Upper lobe of left lung (tissue), 6 donors: ENCODE results near the gene DHX8. TPM values are rescaled to one million over a fixed set of nuclear protein-coding genes. Genes with fewer than 3 reads are reported as not detected.
A peak's percentile ranks its signal among the peaks of the same experiment; 100 is the strongest.

ENCODE experiments used
- ATAC-seq, 2 donors: fragments of 200-7000 bp; cut with Tn5 transposase; one replicate each; pipeline ENCODE4 v1.9.1; 2022; ENCODE audit warnings: mild to moderate bottlenecking in 2 of 2, moderate library complexity in 2 of 2; ENCODE audit not compliant: low FRiP score in 2 of 2
- DNase-seq, 2 donors: peaks; one replicate each; pipeline ENCODE4 v3.0.0-alpha.2; 2019 to 2020
- H3K27ac ChIP-seq, 4 donors: fragments of 200-600 bp; sonication (generic); one replicate each; pipeline ENCODE4 v1.5.1; 2016 to 2019
- H3K27me3 ChIP-seq, 4 donors: fragments of 200-600 bp; sonication (generic); one replicate each; pipeline ENCODE4 v1.5.1; 2017 to 2019
- H3K36me3 ChIP-seq, 4 donors: fragments of 200-600 bp; sonication (generic); one replicate each; pipeline ENCODE4 v1.5.1; 2016 to 2019
- H3K4me1 ChIP-seq, 4 donors: fragments of 200-600 bp; sonication (generic); one replicate each; pipeline ENCODE4 v1.5.1; 2018 to 2019
- H3K4me3 ChIP-seq, 4 donors: fragments of 200-600 bp; sonication (generic); one replicate each; pipeline ENCODE4 v1.5.1; 2017 to 2019; ENCODE audit warnings: mild to moderate bottlenecking in 2 of 4, moderate library complexity in 1 of 4
- H3K9me3 ChIP-seq, 4 donors: fragments of 200-600 bp; sonication (generic); one replicate each; pipeline ENCODE4 v1.5.1; 2018 to 2019
- CTCF ChIP-seq, 6 experiments: fragments of 450-650 bp in 4 of 6; fragments of 200-600 bp in 2 of 6; sonication (generic) in 2 of 6; IDR thresholded peaks; one replicate each; pipeline ENCODE4 v1.5.1; 2016 to 2019; ENCODE audit warnings: antibody characterized with exemption in 6 of 6
- EP300 ChIP-seq, 4 donors: sonication (generic); formaldehyde crosslinking; IDR thresholded peaks; one replicate each; pipeline ENCODE4 v1.5.1; 2017; ENCODE audit warnings: antibody characterized with exemption in 4 of 4, control low read depth in 2 of 4
- POLR2A ChIP-seq, 4 donors: fragments of 450-650 bp; IDR thresholded peaks; one replicate each; pipeline ENCODE4 v1.5.1; 2016 to 2017; ENCODE audit warnings: antibody characterized with exemption in 4 of 4, mild to moderate bottlenecking in 2 of 4
- POLR2AphosphoS5 ChIP-seq, 2 donors: sonication (generic); formaldehyde crosslinking; IDR thresholded peaks; one replicate each; pipeline ENCODE4 v1.5.1; 2017; ENCODE audit warnings: antibody characterized with exemption in 2 of 2
- WGBS, 2 donors: methylation state at CpG; one replicate each; pipeline ENCODE4 v1.1.5; 2017 to 2018; 5-methylcytosine and 5-hydroxymethylcytosine counted together
- total RNA-seq, 6 donors: library from RNA; depleted of rRNA in 4 of 6; stranded (reverse); fragments of >200 nt in 4 of 6; gene quantifications; one replicate each; pipeline versions ENCODE4 v1.1.0 to v1.2.1, GENCODE V29; 2016 to 2021
- donor health status: DM: no; HTN: no; CAD: no; lungs with moderate emphysema.
- donor health status: DM: no; HTN: yes; CAD: no; lungs with severe emphysema.

The DHX8 gene
- total RNA-seq, 6 donors from 2014 or later = 23.1 to 54.0 (median 41.3) TPM

GRCh38 chr17:43556292-43556691, 72.5 kb downstream of the DHX8 start:
- DNase-seq (peak in 1 of 2 donors; percentile 57), ATAC-seq (peak; percentile 83 to 87)
- Histone ChIP-seq H3K36me3 (no peaks in the 10 kb centered on the region), H3K4me1 (peaks cover 0 to 8% (median 7%) of the 10 kb centered on the region in 4 donors), H3K4me3 (no peak overlapping the region), H3K27ac (no peak overlapping the region), H3K27me3 (no peaks in the 10 kb centered on the region), H3K9me3 (no peaks in the 10 kb centered on the region)
- WGBS, 2 donors = 20 to 30% methylated on average over 5 of the region's 5 CpGs
- TF ChIP-seq POLR2AphosphoS5 (IDR thresholded peaks at IDR 0.05) (peak in 1 of 2 donors; percentile 47), POLR2A (IDR thresholded peaks at IDR 0.05) (no peak)

- no peak for DNase-seq
- no peak for ATAC-seq
- Histone ChIP-seq H3K9me3 (no peaks in the 10 kb centered on the region), H3K4me1 (peaks cover 4 to 12% (median 7%) of the 10 kb centered on the region in 4 donors), H3K4me3 (no peak overlapping the region), H3K27ac (peak overlapping the region in 1 of 4 donors; percentile 26), H3K27me3 (no peaks in the 10 kb centered on the region), H3K36me3 (no peaks in the 10 kb centered on the region)
- TF ChIP-seq EP300 (IDR thresholded peaks at IDR 0.05) = no peak
- TF ChIP-seq POLR2AphosphoS5 (IDR thresholded peaks at IDR 0.05) = no peak
- TF ChIP-seq CTCF (IDR thresholded peaks at IDR 0.05) = no peak
- no peak for TF ChIP-seq POLR2A (IDR thresholded peaks at IDR 0.05)
- WGBS, 2 donors = 73 to 84% methylated on average over 5 of the region's 5 CpGs
Measured at GRCh38 chr17:43558805-43559160, 75.0 kb downstream of the DHX8 start.

DNA sequence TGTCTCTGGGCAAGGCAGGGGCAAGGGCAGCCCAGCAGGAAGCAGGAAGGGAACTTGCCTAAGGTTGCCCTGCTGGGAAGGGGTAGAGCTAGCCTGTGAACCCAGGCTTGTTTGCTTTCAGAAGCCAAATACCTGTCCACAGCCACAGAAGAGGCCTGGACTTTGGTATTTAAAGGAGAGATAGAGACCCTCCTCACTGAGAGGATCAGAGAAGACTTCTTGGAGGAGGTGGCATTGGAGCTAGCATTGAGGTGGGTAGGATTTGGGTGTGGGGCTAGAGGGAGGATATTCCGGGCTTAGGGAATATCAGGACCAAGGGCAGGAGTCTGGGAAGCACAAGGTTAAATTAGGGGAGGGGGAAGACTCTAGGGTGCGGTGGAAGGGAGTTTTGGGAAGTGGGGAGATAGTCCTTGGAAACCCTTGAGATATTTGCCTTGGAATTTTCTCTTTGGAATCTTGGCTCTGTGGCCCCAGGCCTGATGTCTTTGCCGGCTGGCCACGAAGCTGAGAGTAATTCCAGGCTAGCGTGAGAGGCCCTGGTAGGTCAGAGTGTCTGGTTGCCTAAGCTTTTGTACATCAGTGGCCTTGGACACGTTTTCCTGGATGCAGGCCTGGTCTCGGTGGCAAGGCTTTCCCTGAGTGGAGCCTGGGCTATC, 75.5 kb downstream of the DHX8 start:
- Histone ChIP-seq H3K27me3 (no peaks in the 10 kb centered on the region), H3K36me3 (no peaks in the 10 kb centered on the region), H3K9me3 (no peaks in the 10 kb centered on the region), H3K4me1 (peaks cover 4 to 12% (median 7%) of the 10 kb centered on the region in 4 donors), H3K27ac (peak overlapping the region in 1 of 4 donors; percentile 26), H3K4me3 (no peak overlapping the region)
- TF ChIP-seq POLR2AphosphoS5 (IDR thresholded peaks at IDR 0.05) (no peak), POLR2A (IDR thresholded peaks at IDR 0.05) (no peak), CTCF (IDR thresholded peaks at IDR 0.05) (no peak), EP300 (IDR thresholded peaks at IDR 0.05) (no peak)
- 76 to 81% methylated on average over 7 of the region's 7 CpGs for WGBS, 2 donors
- no peak for ATAC-seq
- DNase-seq = no peak

DNA sequence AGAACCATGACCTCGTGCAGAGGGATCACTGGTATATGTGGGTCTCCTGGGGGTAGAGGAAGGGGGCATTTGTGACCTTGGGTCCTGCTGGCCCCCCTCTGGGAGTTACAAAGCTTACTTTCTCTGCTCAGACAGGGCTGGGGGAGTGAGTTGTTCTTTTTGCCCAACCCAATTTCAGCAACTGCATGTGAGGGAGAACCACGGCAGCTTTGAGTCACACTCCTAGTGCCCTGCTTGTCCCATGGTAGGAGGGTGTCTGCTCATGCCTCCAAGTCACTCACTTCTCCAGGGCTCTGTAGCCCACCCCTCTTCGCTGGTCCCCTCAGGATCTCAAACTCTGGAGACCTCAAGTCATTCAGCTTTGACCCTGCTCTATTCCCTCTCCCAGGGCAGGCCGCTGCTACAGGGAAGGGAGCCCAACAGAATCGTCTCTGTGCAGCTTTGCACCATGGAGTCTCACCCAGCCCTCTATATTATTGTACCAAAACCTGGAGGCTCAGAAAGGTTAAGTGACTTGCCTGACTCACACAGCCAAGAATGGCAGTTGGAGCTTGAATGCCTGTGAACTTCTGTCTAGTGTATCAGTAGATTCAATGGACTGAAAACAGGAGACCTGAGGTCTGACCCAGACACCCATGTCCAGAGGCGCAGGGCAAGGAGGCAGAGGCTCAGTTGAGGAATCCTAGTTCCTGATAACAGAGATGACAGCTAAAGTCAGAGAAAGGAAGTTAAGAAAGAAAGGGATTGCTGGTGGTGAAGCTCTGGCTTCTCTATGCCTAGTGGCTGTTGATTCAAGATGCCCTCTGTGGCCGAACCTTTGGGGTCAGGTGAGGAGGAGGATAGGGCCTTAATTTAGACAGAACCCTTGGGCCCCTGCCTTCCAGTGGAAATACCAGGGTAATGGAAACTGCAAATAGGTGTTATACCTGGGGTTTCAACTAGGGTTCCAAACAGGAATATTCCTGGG, 77.0 kb downstream of the DHX8 start:
- Histone ChIP-seq H3K4me1 (peaks cover 4 to 12% (median 7%) of the 10 kb centered on the region in 4 donors), H3K27ac (no peak overlapping the region), H3K9me3 (no peaks in the 10 kb centered on the region), H3K4me3 (no peak overlapping the region), H3K27me3 (no peaks in the 10 kb centered on the region), H3K36me3 (no peaks in the 10 kb centered on the region)
- WGBS, 2 donors = 95 to 98% methylated on average over 7 of the region's 7 CpGs
- TF ChIP-seq EP300 (IDR thresholded peaks at IDR 0.05) (no peak), CTCF (IDR thresholded peaks at IDR 0.05) (no peak), POLR2AphosphoS5 (IDR thresholded peaks at IDR 0.05) (no peak), POLR2A (IDR thresholded peaks at IDR 0.05) (no peak)
- no peak for DNase-seq
- ATAC-seq = no peak
